Ovary (tissue), 3 donors: ENCODE data around the gene EIF2B2.

ENCODE experiments used
- POLR2A ChIP-seq: fragments of 450-650 bp; IDR thresholded peaks from one replicate; pipeline ENCODE4 v1.6.1; 2017; ENCODE audit warnings: antibody characterized with exemption, mild to moderate bottlenecking, moderate library complexity
- TF ChIP-seq, protein P1 (sequence below), 3 donors: fragments of 450-650 bp in 2 of 3; fragments of 200-600 bp in 1 of 3; IDR thresholded peaks; one replicate each; pipeline versions ENCODE4 v1.5.1 to v1.8.0; 2016 to 2022; ENCODE audit warnings: antibody characterized with exemption in 3 of 3, mild to moderate bottlenecking in 1 of 3
- donor health status: DM: no; HTN: no; CAD: no.

DNA sequence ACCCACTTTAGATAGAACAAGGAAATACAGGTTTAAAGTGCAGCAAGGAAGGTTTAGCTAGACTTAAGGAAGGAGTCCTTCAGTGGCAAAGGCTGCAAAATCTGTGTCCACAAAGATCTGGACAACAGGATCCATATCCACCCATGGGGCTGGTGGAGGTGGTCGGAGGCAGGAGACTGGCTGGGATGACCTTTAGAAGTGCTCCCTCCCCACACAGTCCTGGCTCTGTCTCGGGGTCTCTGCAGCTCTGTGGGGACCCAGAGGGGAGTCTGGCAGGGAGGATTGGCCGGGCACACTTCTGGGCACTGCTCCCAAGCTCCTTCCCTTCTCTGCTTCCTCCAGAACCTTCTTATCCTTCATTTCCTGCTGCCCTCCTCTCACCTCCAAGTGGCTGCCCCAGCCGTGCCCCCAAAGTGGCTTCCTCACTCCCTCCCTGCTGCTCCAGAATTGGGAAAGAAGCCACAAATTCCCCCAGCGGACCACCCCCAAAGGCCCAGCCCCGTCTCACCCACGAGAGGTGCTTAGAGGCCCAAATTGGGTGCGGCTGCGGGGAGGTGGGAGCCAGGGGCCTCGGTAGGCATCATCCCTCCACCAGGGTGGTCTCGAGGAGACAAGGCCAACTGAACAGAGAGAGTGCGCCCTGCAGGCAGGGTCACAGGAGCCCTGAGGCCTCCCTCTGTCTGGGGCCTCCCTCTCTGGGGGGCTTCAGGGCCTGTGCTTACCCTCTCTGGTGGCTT is 25.4 kb upstream of the EIF2B2 start:
- TF ChIP-seq POLR2A = no peak
- TF ChIP-seq, protein P1, sequence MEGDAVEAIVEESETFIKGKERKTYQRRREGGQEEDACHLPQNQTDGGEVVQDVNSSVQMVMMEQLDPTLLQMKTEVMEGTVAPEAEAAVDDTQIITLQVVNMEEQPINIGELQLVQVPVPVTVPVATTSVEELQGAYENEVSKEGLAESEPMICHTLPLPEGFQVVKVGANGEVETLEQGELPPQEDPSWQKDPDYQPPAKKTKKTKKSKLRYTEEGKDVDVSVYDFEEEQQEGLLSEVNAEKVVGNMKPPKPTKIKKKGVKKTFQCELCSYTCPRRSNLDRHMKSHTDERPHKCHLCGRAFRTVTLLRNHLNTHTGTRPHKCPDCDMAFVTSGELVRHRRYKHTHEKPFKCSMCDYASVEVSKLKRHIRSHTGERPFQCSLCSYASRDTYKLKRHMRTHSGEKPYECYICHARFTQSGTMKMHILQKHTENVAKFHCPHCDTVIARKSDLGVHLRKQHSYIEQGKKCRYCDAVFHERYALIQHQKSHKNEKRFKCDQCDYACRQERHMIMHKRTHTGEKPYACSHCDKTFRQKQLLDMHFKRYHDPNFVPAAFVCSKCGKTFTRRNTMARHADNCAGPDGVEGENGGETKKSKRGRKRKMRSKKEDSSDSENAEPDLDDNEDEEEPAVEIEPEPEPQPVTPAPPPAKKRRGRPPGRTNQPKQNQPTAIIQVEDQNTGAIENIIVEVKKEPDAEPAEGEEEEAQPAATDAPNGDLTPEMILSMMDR (IDR thresholded peaks at IDR 0.05) = no peak
